ENCODE measurements around the gene USH1C. TPM values are rescaled to one million over a fixed set of nuclear protein-coding genes. Genes with fewer than 3 reads are reported as not detected.
A peak's percentile ranks its signal among the peaks of the same experiment; 100 is the strongest.

The USH1C gene
- total RNA-seq, 3 donors from 2014 or later: 81.7 to 229 (median 141) TPM

DNA sequence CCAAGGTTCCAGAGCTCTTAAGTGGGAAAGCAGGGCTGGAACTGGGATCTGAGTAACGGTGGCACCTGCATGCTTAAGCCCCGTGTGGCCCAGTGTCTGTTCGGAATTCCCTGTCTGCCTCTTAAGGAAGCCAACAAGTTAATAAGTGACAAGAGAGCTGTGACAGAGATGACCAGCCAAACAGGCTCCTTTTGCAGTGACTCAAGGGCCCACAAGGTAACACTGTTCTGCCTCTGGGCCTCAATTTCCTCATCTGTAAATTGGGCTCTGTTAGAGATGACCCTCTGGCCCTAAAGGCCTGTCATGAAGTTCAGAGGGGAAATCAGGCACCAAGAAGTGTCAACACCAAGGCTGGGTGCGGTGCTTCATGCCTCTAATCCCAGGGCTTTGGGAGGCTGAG lies 18.6 kb downstream of the USH1C start:
- Histone ChIP-seq H3K9me3 (no peaks in the 10 kb centered on the region), H3K4me1 (ENCODE audit: low read depth) (no peaks in the 10 kb centered on the region), H3K4me3 (no peak overlapping the region), H3K36me3 (ENCODE audit: low read depth) (no peaks in the 10 kb centered on the region)
- ATAC-seq: peak; percentile 21
- intact Hi-C loops (cut with DNase I, micrococcal nuclease): no loop called here
- no peak for DNase-seq
- TF ChIP-seq, protein P1, sequence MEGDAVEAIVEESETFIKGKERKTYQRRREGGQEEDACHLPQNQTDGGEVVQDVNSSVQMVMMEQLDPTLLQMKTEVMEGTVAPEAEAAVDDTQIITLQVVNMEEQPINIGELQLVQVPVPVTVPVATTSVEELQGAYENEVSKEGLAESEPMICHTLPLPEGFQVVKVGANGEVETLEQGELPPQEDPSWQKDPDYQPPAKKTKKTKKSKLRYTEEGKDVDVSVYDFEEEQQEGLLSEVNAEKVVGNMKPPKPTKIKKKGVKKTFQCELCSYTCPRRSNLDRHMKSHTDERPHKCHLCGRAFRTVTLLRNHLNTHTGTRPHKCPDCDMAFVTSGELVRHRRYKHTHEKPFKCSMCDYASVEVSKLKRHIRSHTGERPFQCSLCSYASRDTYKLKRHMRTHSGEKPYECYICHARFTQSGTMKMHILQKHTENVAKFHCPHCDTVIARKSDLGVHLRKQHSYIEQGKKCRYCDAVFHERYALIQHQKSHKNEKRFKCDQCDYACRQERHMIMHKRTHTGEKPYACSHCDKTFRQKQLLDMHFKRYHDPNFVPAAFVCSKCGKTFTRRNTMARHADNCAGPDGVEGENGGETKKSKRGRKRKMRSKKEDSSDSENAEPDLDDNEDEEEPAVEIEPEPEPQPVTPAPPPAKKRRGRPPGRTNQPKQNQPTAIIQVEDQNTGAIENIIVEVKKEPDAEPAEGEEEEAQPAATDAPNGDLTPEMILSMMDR (IDR thresholded peaks at IDR 0.05): no peak

GRCh38 chr11:17524221-17524620 lies 20.0 kb downstream of the USH1C start:
- DNase-seq: no peak
- Histone ChIP-seq H3K9me3 (no peaks in the 10 kb centered on the region), H3K4me1 (ENCODE audit: low read depth) (no peaks in the 10 kb centered on the region), H3K36me3 (ENCODE audit: low read depth) (no peaks in the 10 kb centered on the region), H3K4me3 (no peak overlapping the region)
- intact Hi-C loops (cut with DNase I, micrococcal nuclease): no loop called here
- TF ChIP-seq, protein P1 (IDR thresholded peaks at IDR 0.05): no peak
- no peak for ATAC-seq

GRCh38 chr11:17522655-17523054 lies 21.6 kb downstream of the USH1C start:
- H3K4me3 ChIP-seq: no peak overlapping the region
- H3K36me3 ChIP-seq (ENCODE audit: low read depth): no peaks in the 10 kb centered on the region
- intact Hi-C loops (cut with DNase I, micrococcal nuclease): no loop called here
- H3K9me3 ChIP-seq: no peaks in the 10 kb centered on the region
- no peaks in the 10 kb centered on the region for H3K4me1 ChIP-seq (ENCODE audit: low read depth)
- ATAC-seq (no peak), DNase-seq (no peak)
- TF ChIP-seq, protein P1 (IDR thresholded peaks at IDR 0.05): no peak

- TF ChIP-seq, protein P1 (IDR thresholded peaks at IDR 0.05): no peak
- ATAC-seq (no peak), DNase-seq (no peak)
- Histone ChIP-seq H3K4me1 (ENCODE audit: low read depth) (no peaks in the 10 kb centered on the region), H3K36me3 (ENCODE audit: low read depth) (no peaks in the 10 kb centered on the region), H3K9me3 (no peaks in the 10 kb centered on the region), H3K4me3 (no peak overlapping the region)
- intact Hi-C loops (cut with DNase I, micrococcal nuclease): no loop called here
Measured at GRCh38 chr11:17521106-17521900, 22.9 kb downstream of the USH1C start.

DNA sequence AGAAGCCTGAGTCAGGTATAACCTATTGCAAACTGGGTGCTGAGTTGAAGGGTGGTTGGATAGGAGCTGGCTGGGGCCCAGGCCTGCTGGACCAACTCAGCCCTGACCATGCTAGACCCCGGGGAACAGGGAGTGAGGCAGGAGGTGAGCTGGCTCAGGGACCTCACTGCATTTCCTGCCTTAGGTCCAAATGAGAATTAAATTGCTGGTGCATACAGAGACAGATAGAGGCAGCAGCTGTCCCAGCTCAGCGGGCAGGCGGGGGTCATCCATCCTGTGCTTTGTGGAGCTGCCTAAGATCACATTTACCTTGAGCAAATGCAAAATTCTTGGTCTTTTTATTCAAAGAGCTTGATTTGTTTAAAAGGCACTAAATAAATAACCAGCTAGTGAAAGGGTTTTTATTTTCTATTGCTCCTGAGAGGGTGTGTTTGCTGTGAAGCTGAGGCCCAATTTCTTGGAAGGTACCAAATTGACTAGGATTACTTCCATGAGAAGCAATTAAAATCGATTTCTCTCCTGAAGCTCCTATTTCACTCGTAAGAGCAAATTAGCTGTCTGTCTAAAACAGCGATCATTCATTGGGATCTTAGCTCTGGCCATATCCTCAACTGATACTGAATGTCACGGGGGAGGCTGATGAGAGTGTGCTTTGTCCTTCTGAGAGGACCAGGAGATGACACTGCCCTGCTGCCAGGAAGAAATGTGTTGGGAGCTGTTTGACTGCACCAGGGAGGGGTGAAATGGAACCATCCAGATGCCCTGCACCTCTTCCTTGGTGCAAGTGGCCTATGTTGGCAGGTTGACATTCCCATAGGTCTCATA lies 24.9 kb downstream of the USH1C start:
- TF ChIP-seq, protein P1 (IDR thresholded peaks at IDR 0.05): no peak
- no peak overlapping the region for H3K4me3 ChIP-seq
- DNase-seq (no peak), ATAC-seq (no peak)
- H3K36me3 ChIP-seq (ENCODE audit: low read depth): no peaks in the 10 kb centered on the region
- H3K4me1 ChIP-seq (ENCODE audit: low read depth): no peaks in the 10 kb centered on the region
- H3K9me3 ChIP-seq: no peaks in the 10 kb centered on the region
- intact Hi-C loops (cut with DNase I, micrococcal nuclease): no loop called here
